NCI-H226 (cell line): ENCODE data around the gene CEMIP2.

Experiments
- DNase-seq: peaks from one replicate; pipeline ENCODE4 v3.0.0-alpha.2; 2015

CEMIP2 gene

DNA sequence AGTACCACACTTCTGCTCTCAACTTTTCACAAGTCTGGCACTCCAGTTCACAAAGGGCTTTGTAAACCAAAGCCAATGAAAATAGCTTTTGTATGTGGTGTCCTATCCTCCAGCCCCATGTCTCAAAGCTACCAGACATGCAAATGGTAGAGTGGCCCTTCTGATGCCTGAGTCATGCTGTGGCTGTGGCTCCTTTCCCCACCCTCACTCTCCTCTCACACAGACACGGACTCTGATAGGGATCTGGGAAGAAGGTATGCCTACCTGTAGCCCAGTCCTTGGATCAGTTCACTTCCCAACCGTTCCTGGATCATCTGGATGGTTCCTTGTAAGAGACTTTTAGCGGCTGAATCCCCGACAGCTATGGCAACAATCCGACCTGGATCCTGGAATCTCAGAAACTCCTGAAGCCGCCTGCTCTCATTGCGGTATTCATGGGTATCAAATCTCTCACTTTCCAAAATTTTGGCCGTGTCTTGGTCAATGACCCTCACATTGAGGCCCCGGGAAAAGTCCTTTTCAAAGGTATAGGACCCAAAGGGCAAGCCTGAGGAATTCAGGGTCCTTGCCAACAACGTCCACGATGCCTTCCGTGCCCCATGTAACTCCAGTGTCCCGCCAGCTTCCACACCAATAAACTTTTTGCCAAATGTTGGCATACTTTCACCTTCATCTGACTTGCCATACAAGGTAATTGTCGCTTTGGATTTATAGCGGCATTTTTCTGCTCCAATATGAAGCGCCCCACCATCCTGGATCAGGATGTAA lies 23.4 kb downstream of the CEMIP2 start:
- DNase-seq, result no peak

GRCh38 chr9:71743882-71744281 lies 24.4 kb downstream of the CEMIP2 start:
- DNase-seq, result no peak

DNA sequence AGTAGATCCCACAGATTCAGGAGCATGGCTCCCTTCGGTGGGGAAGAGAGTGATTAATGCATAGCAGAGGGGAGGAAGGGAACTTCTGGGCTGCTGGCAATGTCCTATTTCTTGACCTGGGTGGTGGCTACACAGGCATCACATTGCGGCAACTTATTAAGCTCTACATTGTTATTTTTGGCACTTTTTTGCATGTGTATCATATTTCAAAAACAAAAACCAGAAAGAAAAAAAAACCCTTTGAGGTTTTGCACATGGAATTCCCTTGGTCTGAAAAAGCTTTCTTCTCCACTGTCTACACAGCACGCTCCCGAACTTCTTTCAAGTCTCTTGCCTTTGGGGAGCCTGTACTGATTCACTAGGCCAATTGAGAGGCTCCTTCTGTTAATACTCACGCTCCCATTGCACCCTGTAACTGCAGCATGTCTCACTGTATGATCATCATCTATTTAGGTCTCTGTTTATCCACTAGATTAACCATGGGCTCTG lies 25.1 kb downstream of the CEMIP2 start:
- no peak for DNase-seq

DNA sequence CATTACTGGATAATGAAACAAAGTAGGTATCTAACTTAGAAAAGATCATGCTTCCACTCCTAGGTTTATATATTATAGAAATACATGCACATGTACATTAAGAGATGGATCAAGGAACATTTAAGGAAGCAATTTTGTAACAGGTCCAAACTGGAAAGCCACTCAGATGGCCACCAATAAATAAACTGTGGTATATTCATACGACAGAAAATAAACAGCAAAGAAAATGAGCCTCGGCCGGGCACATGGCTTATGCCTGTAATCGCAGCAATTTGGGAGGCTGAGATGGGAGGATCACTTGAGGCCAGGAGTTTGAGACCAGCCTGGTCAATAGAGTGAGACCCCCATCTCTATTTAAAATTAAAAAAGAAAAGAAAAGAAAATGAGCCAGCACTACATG lies 25.6 kb downstream of the CEMIP2 start:
- DNase-seq, result no peak

DNA sequence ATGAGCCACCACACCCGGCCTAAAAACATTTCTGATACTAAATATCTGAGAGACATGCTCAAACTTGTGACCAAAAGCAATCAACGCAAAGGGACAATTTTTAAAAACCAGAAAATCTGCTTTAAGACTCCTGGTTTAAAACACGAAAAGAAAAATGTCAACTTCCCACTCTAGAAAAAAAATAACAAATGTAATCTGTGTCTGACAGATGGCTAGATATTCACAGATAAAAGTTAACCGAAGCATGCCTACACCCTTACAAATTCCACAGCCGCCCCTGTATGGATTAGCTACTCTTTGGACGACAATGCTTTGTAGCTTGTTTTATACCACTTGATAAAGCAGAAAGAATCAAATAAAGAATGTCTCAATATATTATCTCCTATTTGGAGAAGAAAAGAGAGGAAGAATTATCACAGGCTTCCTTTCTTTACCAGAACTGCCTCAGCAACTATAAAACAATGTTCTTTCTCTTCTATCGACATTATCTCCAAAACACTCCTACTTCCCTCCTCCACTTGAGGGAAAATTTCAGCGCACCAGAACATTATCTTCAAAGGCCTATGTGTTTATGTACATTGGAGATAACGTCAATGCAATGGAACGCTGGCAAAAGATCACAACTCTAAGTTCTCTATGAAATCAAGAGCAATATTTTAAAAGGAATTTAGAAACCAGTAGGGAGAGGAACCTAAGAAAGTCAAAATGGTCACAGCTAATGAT lies 26.2 kb downstream of the CEMIP2 start:
- peak; percentile 90 for DNase-seq

DNA sequence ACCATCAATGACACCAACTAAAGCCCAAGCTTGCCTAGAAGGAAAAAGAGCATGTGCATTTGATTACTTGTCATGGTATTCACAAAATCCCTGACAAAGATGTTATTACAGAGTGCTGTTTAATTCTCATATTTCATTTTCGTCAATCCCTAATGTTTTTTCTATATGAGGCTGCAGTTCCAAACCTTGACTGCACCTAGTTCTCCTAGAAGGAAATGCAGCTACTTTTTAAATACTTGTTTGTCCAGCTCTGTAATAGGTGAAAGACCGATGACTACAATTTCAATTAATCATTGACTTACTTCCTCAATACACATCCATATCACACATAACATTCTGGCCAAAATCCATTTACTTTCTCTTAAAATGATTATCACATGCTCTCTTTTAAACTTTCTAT lies 28.1 kb downstream of the CEMIP2 start:
- DNase-seq, result no peak

GRCh38 chr9:71737455-71737854 lies 30.9 kb downstream of the CEMIP2 start:
- DNase-seq, result peak; percentile 76

DNA sequence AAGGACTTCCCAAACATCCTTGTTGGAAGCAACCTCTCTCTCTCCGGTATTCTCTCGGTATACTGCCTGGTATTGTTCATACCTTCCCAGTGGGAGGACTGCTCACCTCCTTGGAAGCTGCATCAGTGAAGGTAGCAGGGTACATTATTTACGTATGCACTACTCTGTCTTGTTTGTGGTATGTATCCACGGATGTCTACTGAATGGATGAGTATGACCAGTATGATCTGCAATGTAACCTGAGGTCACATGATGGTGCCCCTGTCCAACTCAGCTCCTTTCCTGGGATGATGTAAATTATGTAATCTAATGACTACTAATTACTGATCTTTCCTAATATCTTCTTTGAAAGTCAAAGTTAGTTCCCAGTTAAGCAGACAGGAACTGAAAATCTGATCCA lies 32.1 kb downstream of the CEMIP2 start:
- DNase-seq, result no peak

DNA sequence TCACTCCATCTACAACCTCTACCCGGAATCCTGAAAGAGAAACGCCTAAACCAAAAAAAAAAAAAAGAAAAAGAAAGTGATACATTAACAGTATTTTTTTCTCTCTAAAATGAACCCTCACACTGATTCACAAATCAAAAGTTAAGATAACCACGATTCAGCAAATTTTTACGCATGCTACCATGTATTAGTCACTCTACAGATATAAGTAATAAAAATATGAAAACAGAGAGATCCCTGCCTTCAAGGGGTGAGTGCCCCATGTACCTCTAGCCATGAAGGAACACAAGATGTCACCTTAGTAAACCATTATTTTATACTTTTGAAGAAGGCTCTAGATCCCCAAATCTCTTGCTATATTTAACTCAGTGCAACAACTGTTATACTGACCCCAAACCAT lies 33.4 kb downstream of the CEMIP2 start:
- DNase-seq, result no peak

- no peak for DNase-seq
Observed at GRCh38 chr9:71733176-71733575, 35.1 kb downstream of the CEMIP2 start.

GRCh38 chr9:71729816-71730526 lies 38.3 kb downstream of the CEMIP2 start:
- DNase-seq, result no peak

DNA sequence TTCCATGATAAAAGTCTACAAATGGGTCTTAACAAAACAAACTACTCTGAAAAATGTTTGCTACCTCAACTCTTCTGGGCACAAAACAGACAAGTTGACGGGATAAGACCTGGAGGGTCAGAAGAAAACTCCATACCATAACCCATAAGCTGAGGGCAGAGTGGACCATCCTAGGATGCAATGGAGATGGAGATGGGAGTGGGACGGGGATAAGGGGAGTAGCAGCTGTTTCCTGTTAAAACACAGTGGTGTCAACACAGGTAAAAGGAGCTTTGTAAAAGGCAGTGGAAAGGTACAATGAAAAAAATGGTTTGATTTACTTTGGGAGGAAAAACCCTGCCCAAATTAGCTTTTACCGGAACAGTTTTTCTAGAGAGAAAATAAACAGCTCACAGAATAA lies 41.6 kb downstream of the CEMIP2 start:
- DNase-seq, result no peak

GRCh38 chr9:71725590-71726338 lies 42.5 kb downstream of the CEMIP2 start:
- peak; percentile 85 for DNase-seq

GRCh38 chr9:71721855-71722254 lies 46.5 kb downstream of the CEMIP2 start:
- no peak for DNase-seq

GRCh38 chr9:71719562-71719961 lies 48.8 kb downstream of the CEMIP2 start:
- DNase-seq, result no peak

GRCh38 chr9:71719088-71719487 lies 49.2 kb downstream of the CEMIP2 start:
- no peak for DNase-seq

GRCh38 chr9:71716138-71716909 lies 52.0 kb downstream of the CEMIP2 start:
- DNase-seq, result no peak

DNA sequence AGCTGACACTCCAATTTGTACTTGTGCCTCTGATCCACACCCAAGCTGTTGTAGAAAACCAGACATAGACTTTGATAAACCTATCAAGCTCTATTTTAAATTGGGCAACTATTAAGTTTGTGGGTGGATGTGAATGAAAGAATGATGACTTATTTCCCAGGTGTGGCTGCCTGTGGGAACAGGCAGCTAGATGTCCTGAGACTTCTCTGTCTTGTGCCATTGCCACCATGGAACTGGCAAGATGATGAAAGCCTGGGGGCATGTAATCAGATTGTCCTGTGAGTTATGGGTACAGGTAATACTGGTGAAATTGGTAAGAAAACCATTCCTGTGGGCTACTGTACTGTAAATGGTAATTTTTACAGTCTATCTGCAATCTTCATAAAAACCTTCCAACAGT lies 57.5 kb downstream of the CEMIP2 start:
- no peak for DNase-seq

- DNase-seq, result no peak
Observed at GRCh38 chr9:71710201-71710600, 58.1 kb downstream of the CEMIP2 start.

- no peak for DNase-seq
Observed at GRCh38 chr9:71709384-71709783, 58.9 kb downstream of the CEMIP2 start.

DNA sequence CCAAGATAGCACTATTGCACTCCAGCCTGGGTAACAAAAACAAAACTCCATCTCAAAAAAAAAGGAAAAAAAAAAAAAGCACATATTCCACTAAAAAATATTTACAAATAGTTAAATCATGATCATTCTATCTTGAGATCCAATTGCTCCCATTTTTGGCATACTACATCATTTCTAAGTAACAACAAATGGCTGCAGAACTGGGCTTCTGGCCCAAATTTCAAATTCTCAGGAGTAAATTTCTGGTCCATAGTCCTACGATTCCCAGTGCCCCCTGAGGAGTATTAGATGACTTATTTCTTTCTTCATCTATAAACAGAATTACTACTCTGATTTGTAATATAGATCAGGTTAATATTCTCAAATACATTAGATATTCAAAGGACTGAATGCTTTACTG lies 62.1 kb downstream of the CEMIP2 start:
- DNase-seq, result no peak

DNA sequence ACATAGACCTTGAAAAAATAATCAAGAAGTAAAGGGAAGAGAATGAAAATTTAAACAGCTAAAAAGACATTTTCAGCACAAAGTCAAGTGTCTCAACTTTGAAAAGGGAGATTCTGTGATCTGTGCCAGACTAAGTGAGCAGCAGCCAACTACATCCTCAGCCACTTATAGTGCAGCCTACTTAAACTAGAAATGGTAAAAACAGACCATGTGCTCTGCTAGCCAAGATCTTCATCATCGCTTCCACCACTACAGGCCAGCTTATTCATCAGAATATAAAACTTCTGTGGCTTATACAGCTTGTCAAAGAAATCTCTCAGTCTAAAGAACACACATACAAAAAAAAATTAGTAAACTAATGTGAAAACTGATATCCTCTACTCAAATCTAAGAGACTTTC lies 63.5 kb downstream of the CEMIP2 start:
- DNase-seq, result no peak
